NCI-H1436 (cell line): ENCODE measurements around the gene OMP.
"Not testable (repeated sequence)": the region's sequence is repeated elsewhere in the genome, so short reads cannot be mapped to it uniquely, and the experiment has no call there.

ENCODE experiments used
- DNase-seq: peaks from one replicate; lab custom pipeline; 2025; lab: John Stamatoyannopoulos, UW

Gene OMP

DNA sequence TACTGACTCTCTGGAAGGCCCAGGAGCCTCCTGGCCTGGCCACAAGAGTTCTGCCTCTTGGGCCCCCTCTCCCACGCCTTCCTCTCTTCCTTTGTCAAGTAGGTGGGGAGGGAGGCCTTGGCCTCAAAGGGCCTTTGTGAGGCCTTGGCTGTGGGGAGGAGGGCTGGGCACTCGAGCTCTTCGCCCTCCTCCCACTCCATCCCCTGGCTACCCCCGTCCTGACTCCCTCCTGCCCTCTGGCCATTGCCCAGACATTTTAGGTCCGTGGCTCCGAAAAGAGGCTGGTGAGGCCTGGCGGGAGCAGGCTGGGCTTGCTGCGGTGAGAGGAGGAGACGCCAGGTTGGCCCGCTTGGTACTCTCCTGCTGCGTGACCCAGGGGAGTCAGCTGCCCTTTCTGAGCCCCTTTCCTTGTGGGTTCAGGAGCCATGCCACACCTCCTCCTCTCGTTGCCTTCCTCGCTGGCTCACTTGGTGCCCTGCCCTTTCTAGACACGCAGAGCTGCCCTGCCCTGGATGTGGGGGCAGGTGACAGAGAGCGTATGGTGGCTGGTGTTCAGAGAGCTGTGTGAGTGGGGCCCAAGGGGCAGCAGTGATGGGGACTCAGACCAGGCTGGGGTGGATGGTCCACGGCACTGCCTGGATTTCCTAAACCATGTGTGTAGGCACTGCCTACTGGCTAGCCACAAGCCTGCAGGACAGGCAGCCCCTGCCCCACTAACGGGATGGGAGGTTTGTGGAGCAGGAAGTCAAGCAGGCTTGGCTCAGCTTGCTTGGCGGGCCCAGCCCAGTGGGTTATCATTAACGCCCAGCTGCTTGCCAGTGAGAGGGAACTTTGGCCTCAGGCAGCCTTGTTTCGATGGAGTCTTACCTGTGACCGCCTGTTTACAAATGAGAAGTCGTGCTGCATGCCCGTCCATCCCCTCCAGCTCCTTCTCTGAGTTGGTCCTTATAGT lies 15.8 kb upstream of the OMP start:
- DNase-seq, result no peak

DNA sequence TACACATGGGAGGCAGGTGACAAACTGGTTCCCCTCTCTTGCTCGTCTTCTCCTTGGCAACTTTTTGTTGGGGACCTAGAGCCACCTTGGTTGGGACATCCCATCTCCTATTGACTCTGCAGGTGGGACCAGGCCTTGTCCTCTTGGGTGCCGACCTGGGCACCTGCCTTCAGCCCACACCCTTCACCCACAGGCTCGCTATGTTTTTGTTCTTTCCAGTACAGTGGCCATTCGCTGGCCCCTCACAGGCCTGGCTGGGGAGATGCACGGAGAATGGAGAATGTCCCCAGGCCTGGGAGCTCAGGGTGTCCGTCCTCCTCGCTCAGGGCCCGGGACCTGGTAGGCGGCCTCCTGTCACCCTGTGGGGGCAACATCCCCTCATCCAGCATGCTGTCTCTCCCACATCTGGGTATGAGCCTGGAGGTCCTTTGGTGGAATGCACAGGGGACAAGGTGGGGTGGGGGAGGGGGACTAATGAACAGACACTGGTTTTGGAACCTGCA lies 14.9 kb upstream of the OMP start:
- no peak for DNase-seq

- no peak for DNase-seq
These were observed 14.2 kb upstream of the OMP start for GRCh38 chr11:77088236-77089003.

DNA sequence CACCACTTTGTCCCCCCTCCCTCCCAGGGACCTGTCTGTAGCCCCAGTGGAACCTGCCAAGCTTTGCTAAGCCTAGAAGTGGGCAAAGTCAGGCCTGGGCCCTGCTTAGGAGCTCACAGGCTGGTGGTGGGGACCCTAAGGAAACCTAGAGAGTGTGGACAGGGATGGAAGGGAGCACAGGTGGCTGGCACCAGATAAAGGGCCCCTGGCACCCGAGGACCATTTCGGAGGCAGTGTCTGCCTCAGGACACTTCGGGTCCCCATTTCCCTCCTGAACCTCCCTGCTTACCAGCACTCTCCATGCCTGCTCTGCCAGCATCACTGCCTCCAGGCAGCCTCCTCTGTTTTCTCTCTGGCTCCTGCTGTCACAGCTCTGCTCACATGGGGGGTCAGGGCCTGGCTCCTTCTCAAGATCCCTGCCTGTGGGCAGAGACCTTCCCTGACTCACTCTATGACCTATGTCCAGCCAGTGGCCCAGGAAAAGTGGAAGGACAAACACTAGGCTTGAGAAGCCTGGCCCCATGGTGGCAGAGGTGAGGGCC lies 13.6 kb upstream of the OMP start:
- DNase-seq, result no peak

DNA sequence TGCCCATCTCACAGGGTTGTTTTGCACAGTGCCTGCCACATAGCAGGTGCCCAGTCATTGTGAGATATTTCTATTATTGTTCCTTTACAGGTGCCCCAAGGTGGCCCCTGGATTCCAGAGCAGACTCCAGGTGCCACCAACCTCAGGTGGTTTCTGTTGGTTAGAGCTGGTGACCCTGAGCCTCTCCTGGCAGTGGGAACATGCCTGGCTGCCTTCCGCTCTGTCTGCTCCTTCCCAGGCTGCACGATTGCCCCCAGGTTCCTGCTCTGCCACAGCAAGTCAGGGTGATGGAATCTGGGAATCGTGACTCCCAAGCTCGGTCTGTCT lies 12.6 kb upstream of the OMP start:
- DNase-seq, result no peak

DNA sequence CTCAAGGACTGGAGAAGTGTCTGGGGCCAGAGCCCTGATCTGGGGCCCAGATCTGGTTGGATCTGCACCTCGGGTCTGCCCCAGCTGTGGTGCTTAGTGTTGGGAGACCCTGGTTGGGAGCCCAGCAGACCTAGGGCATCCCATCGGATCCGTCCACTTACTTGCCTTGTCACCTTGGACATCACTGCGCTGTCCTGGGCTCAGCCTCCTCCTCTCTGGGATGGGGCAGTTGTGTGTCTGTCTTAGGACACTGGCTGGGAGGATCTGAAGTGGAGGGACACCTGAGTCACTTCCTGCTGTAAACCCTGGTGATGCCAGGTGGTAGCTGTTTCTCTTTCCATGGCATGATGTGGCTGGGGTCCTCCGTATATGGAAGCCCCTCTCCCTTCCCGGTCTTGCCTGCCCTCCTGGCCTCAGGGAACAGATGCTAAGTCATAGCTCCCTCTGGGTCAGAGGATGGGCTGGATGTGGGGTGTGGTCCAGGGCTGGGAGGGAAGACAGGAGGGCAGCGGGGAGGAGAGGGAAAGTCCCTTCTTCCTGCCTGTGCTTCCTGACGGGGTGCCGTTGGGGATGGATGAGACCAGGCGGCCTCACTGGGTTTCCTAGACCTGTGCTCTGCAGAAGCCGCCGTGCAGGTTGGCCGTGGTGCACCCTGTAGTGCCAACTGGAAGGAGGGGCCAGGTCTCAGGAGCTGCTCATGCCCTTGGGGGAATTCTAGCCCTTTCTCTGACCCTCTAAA lies 12.1 kb upstream of the OMP start:
- DNase-seq, result no peak

GRCh38 chr11:77091146-77091940 lies 11.3 kb upstream of the OMP start:
- DNase-seq, result peak; percentile 70

- no peak for DNase-seq
These were observed 10.3 kb upstream of the OMP start for GRCh38 chr11:77092382-77092781.

GRCh38 chr11:77093056-77093891 lies 9.4 kb upstream of the OMP start:
- DNase-seq, result no peak

- DNase-seq, result no peak
These were observed 8.4 kb upstream of the OMP start for GRCh38 chr11:77093987-77094840.

- no peak for DNase-seq
These were observed 7.7 kb upstream of the OMP start for GRCh38 chr11:77094841-77095365.

DNA sequence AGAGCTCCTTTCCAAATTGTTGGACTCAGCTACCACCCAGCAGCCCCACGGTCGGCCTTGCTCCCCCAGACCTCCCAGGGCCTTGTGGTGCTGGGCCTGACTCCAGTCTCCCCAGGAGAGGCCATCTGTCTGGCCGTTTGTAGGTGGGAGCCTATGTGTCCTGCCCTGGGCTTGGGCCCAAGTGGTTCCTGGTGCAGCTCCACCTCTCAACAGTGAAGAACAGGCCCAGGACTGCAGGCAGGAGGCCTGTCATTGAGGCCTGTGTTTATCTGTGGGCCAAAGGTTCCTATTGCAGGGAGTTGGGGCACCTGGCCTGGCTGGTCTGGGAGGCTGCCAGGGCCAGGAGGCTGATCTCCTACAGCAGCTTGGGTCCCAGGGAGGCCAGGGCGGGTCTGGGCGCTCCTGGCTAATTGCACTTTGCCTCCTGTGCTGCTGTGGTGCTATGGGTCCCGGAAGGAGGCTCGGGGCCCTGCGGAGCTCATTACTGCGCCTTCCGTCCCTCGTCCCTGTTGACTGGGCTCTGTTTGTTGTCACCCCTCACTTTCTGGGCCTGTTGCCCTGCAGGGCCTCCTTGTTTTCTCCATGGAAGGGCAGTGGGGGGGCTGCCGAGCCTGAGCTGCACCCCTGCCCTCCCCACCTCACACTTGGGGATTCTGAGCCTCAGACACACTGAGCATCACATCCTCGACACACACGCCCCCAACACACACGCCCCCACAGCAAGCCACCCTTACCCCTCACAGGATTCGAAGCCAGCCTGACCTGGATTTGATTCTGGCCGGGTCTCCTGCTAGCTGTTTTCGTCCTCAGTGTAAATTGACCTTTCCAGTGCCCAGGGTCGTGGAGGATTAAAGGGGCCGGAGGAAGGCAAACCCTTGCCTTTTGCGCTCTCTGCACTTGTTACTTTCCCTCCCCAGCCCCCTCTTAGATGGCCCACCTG lies 6.8 kb upstream of the OMP start:
- DNase-seq, result no peak

- no peak for DNase-seq
These were observed 6.0 kb upstream of the OMP start for GRCh38 chr11:77096591-77097019.

GRCh38 chr11:77097180-77097579 lies 5.5 kb upstream of the OMP start:
- DNase-seq, result not testable (repeated sequence)

GRCh38 chr11:77100166-77101042 lies 2.2 kb upstream of the OMP start:
- no peak for DNase-seq

GRCh38 chr11:77101043-77101537 lies 1.6 kb upstream of the OMP start:
- no peak for DNase-seq

DNA sequence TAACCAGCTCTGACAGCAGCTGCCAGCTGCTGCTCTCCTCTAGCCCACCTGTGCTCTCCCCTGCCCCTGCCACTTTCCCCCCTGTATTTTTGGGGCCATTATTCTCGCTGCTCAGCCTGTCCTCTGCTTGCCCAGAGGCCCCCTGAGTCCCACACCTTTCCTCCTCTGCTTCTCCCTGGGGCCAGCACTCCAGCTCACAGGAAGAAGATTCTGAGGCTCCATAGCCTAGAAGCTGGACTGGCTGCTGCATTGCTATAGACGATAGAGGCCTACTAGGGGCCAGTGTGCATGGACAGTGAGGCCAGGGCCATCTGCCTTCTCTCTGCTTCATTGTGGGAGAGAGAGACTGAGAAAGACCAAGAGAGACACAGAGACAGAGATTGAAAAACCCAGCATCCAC lies 679 bp downstream of the OMP start:
- no peak for DNase-seq
